Globus pallidus (tissue), 1 donor: ENCODE measurements around the gene SYCE3.
"Not testable (repeated sequence)": the region's sequence is repeated elsewhere in the genome, so short reads cannot be mapped to it uniquely, and the experiment has no call there.

ENCODE experiments used
- DNase-seq: peaks from one replicate; pipeline ENCODE4 v3.0.0-alpha.2; 2015; ENCODE audit warnings: low spot score

The SYCE3 gene

GRCh38 chr22:50548921-50549790 is 13.6 kb downstream of the SYCE3 start:
- no peak for DNase-seq

GRCh38 chr22:50548040-50548920 is 14.4 kb downstream of the SYCE3 start:
- DNase-seq = no peak

- no peak for DNase-seq
Observed at GRCh38 chr22:50547263-50547985, 15.3 kb downstream of the SYCE3 start.

GRCh38 chr22:50546326-50547262 is 16.1 kb downstream of the SYCE3 start:
- no peak for DNase-seq

GRCh38 chr22:50545522-50546325 is 17.0 kb downstream of the SYCE3 start, which contains the start of gene KLHDC7B:
KLHDC7B (plus strand) TSS chr22:50545899; CDS start chr22:50546244, 345 bp downstream.
- no peak for DNase-seq

- no peak for DNase-seq
Observed at GRCh38 chr22:50544746-50545253, 17.9 kb downstream of the SYCE3 start.

GRCh38 chr22:50544078-50544745 is 18.5 kb downstream of the SYCE3 start:
- DNase-seq = no peak

GRCh38 chr22:50542416-50542927 is 20.2 kb downstream of the SYCE3 start:
- DNase-seq = no peak

- not testable (repeated sequence) for DNase-seq
Observed at GRCh38 chr22:50541667-50542026, 21.1 kb downstream of the SYCE3 start.

- DNase-seq = no peak
Observed at GRCh38 chr22:50540381-50540780, 22.3 kb downstream of the SYCE3 start.

- no peak for DNase-seq
Observed at GRCh38 chr22:50537765-50538164, 25.0 kb downstream of the SYCE3 start.

- DNase-seq = no peak
Observed at GRCh38 chr22:50536226-50536625, 26.5 kb downstream of the SYCE3 start.

GRCh38 chr22:50535113-50535512 is 27.6 kb downstream of the SYCE3 start:
- no peak for DNase-seq

- not testable (repeated sequence) for DNase-seq
Observed at GRCh38 chr22:50533856-50534711, 28.6 kb downstream of the SYCE3 start.

- DNase-seq = no peak
Observed at GRCh38 chr22:50532824-50533796, 29.6 kb downstream of the SYCE3 start.

GRCh38 chr22:50531962-50532674 is 30.6 kb downstream of the SYCE3 start:
- DNase-seq = no peak
